ENCODE data around the gene NUDT6. TPM values are rescaled to one million over a fixed set of nuclear protein-coding genes. Genes with fewer than 3 reads are reported as not detected.
"Not testable (repeated sequence)": the region's sequence is repeated elsewhere in the genome, so short reads cannot be mapped to it uniquely, and the experiment has no call there.

The NUDT6 gene
- total RNA-seq, 1 experiment from 2014 or later: 4.0 TPM

DNA sequence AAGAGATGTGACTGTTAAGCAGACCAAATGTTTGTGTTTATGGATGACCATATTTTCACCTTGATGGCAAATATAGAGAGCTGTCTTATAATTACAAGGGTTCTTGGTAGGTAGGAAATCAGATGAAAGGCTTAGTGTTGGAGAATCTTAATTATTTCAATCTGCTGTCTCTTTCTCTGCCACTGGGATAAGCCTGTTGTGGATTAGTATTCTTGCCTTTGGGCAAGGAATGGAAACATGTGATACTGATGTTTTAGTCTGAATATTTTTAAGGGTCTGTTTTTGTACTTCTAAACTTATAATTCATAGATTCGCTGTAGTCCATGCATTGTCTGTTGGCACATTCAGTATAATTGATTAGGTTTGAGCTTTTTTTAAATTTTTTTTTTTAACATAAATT lies 23.7 kb upstream of the NUDT6 start:
- Histone ChIP-seq H3K27me3 (ENCODE audit: insufficient read depth, low read length) (no peaks in the 10 kb centered on the region), H2BK5ac (ENCODE audit: insufficient read length, low read length) (no peak overlapping the region), H2BK120ac (ENCODE audit: low read depth, low read length, poor library complexity, severe bottlenecking) (no peak overlapping the region), H2BK20ac (ENCODE audit: low read depth, low read length, poor library complexity, severe bottlenecking) (no peak overlapping the region), H3K56ac (ENCODE audit: insufficient read length, low read depth, low read length) (no peak overlapping the region), H2BK12ac (ENCODE audit: insufficient read length, low read depth, low read length) (no peak overlapping the region), H3K9ac (ENCODE audit: extremely low read depth, insufficient read length, low read length) (no peak overlapping the region), H2BK15ac (ENCODE audit: low read depth, low read length) (no peak overlapping the region), H3K14ac (ENCODE audit: insufficient read depth, low read length) (no peak overlapping the region), H2AFZ (ENCODE audit: low read length) (no peak overlapping the region), H3T11ph (ENCODE audit: low read length) (no peak overlapping the region), H3K23me2 (ENCODE audit: insufficient read length, low read depth, low read length, poor library complexity, severe bottlenecking) (no peaks in the 10 kb centered on the region), H3K27ac (ENCODE audit: insufficient read length, low read depth, low read length) (no peak overlapping the region), H3K79me2 (ENCODE audit: insufficient read depth, low read length) (no peaks in the 10 kb centered on the region), H3K4ac (ENCODE audit: low read depth, low read length) (no peak overlapping the region), H4K8ac (replicated peaks; ENCODE audit: insufficient read length, low read depth, low read length) (no peak overlapping the region), H2AK5ac (ENCODE audit: insufficient read length, low read length) (no peak overlapping the region), H3K9me3 (ENCODE audit: control insufficient read depth, low read depth, low read length) (no peaks in the 10 kb centered on the region), H4K5ac (ENCODE audit: insufficient read length, low read depth, low read length) (no peak overlapping the region), H3K4me2 (ENCODE audit: insufficient read depth, insufficient read length, low read length) (no peak overlapping the region), H3K79me1 (ENCODE audit: insufficient read depth, low read depth, low read length, poor library complexity, severe bottlenecking) (no peaks in the 10 kb centered on the region), H3K4me1 (ENCODE audit: insufficient read depth, low read length) (no peaks in the 10 kb centered on the region), H3K23ac (ENCODE audit: insufficient read length, low read depth, low read length) (no peak overlapping the region), H4K91ac (ENCODE audit: insufficient read length, low read depth, low read length) (no peak overlapping the region), H4K20me1 (ENCODE audit: control insufficient read depth, insufficient read depth, insufficient read length) (no peaks in the 10 kb centered on the region), H3K18ac (ENCODE audit: insufficient read length, low read depth, low read length) (no peak overlapping the region)
- Mint-ChIP-seq H3K27ac (no peak overlapping the region), H3K27me3 (ENCODE audit: low read depth) (no peaks in the 10 kb centered on the region; the same call in 1 of the 2 replicates), H3K9me3 (peaks cover 15 to 23% of the 10 kb centered on the region in 2 experiments), H3K4me3 (no peak overlapping the region), H3K4me1 (no peaks in the 10 kb centered on the region), H3K36me3 (ENCODE audit: insufficient read depth in 1 of 3, low read depth in 3 of 3) (peaks cover 45 to 72% (median 70%) of the 10 kb centered on the region in 3 experiments)
- DNase-seq: no peak
- TF ChIP-seq, protein P1, sequence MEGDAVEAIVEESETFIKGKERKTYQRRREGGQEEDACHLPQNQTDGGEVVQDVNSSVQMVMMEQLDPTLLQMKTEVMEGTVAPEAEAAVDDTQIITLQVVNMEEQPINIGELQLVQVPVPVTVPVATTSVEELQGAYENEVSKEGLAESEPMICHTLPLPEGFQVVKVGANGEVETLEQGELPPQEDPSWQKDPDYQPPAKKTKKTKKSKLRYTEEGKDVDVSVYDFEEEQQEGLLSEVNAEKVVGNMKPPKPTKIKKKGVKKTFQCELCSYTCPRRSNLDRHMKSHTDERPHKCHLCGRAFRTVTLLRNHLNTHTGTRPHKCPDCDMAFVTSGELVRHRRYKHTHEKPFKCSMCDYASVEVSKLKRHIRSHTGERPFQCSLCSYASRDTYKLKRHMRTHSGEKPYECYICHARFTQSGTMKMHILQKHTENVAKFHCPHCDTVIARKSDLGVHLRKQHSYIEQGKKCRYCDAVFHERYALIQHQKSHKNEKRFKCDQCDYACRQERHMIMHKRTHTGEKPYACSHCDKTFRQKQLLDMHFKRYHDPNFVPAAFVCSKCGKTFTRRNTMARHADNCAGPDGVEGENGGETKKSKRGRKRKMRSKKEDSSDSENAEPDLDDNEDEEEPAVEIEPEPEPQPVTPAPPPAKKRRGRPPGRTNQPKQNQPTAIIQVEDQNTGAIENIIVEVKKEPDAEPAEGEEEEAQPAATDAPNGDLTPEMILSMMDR (conservative IDR thresholded peaks at IDR 0.05): no peak
- no CpG with 5 or more reads among the region's 1 CpG for WGBS (ENCODE audit: extremely low coverage, insufficient read length, low lambda C conversion rate)

DNA sequence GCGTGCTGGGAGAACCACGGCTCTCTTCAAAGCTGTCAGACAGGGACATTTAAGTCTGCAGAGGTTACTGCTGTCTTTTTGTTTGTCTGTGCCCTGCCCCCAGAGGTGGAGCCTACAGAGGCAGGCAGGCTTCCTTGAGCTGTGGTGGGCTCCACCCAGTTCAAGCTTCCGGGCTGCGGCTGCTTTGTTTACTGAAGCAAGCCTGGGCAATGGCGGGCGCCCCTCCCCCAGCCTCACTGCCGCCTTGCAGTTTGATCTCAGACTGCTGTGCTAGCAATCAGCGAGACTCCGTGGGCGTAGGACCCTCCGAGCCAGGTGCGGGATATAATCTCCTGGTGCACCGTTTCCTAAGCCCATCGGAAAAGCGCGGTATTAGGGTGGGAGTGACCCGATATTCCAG lies 22.7 kb upstream of the NUDT6 start:
- not testable (repeated sequence) for H3T11ph ChIP-seq (ENCODE audit: low read length); H2BK5ac ChIP-seq (ENCODE audit: insufficient read length, low read length); H3K9ac ChIP-seq (ENCODE audit: extremely low read depth, insufficient read length, low read length); H3K4me3 Mint-ChIP-seq; H3K79me2 ChIP-seq (ENCODE audit: insufficient read depth, low read length); H3K23me2 ChIP-seq (ENCODE audit: insufficient read length, low read depth, low read length, poor library complexity, severe bottlenecking); H2BK15ac ChIP-seq (ENCODE audit: low read depth, low read length); H3K27ac ChIP-seq (ENCODE audit: insufficient read length, low read depth, low read length); H4K91ac ChIP-seq (ENCODE audit: insufficient read length, low read depth, low read length); H2AFZ ChIP-seq (ENCODE audit: low read length); H4K5ac ChIP-seq (ENCODE audit: insufficient read length, low read depth, low read length); H3K4ac ChIP-seq (ENCODE audit: low read depth, low read length); H3K79me1 ChIP-seq (ENCODE audit: insufficient read depth, low read depth, low read length, poor library complexity, severe bottlenecking); H3K4me2 ChIP-seq (ENCODE audit: insufficient read depth, insufficient read length, low read length); H3K9me3 ChIP-seq (ENCODE audit: control insufficient read depth, low read depth, low read length); H3K23ac ChIP-seq (ENCODE audit: insufficient read length, low read depth, low read length); H3K27ac Mint-ChIP-seq; H3K4me1 ChIP-seq (ENCODE audit: insufficient read depth, low read length); H3K27me3 ChIP-seq (ENCODE audit: insufficient read depth, low read length); H3K27me3 Mint-ChIP-seq (ENCODE audit: low read depth); H3K56ac ChIP-seq (ENCODE audit: insufficient read length, low read depth, low read length); H2BK12ac ChIP-seq (ENCODE audit: insufficient read length, low read depth, low read length); H2BK20ac ChIP-seq (ENCODE audit: low read depth, low read length, poor library complexity, severe bottlenecking); H3K4me1 Mint-ChIP-seq; H3K18ac ChIP-seq (ENCODE audit: insufficient read length, low read depth, low read length); H2AK5ac ChIP-seq (ENCODE audit: insufficient read length, low read length); H3K14ac ChIP-seq (ENCODE audit: insufficient read depth, low read length); DNase-seq; H4K8ac ChIP-seq (replicated peaks; ENCODE audit: insufficient read length, low read depth, low read length); H2BK120ac ChIP-seq (ENCODE audit: low read depth, low read length, poor library complexity, severe bottlenecking); H4K20me1 ChIP-seq (ENCODE audit: control insufficient read depth, insufficient read depth, insufficient read length)
- Mint-ChIP-seq H3K9me3 (peaks cover 15 to 23% of the 10 kb centered on the region in 2 experiments), H3K36me3 (ENCODE audit: insufficient read depth in 1 of 3, low read depth in 3 of 3) (peaks cover 42 to 67% (median 66%) of the 10 kb centered on the region in 3 experiments)
- WGBS (ENCODE audit: extremely low coverage, insufficient read length, low lambda C conversion rate): no CpG with 5 or more reads among the region's 17 CpGs
